Astrocyte of the spinal cord (primary cell): ENCODE data around the gene ARVCF.

Source experiments
- DNase-seq: peaks from one replicate; pipeline ENCODE4 v3.0.0; 2011; ENCODE audit warnings: low read depth, low spot score
- H3K4me3 ChIP-seq: 2 replicates; pipeline ENCODE4 v1.5.1; 2011; ENCODE audit warnings: low read depth, mild to moderate bottlenecking, low read length, moderate library complexity
- CTCF ChIP-seq: IDR thresholded peaks from 2 replicates; pipeline ENCODE4 v1.5.1; 2012; ENCODE audit warnings: low read depth, mild to moderate bottlenecking, low read length, inconsistent platforms
- in situ Hi-C: cut with HindIII; loops from 2 replicates; pipeline ENCODE4 v1.10.0; 2017; ENCODE audit warnings: low sequenced_read_pairs

ARVCF gene

GRCh38 chr22:20026204-20026908 lies 9.7 kb upstream of the ARVCF start:
- in situ Hi-C loops = no loop called here

GRCh38 chr22:20025401-20026203 lies 9.0 kb upstream of the ARVCF start:
- no peak overlapping the region for H3K4me3 ChIP-seq
- no peak for TF ChIP-seq CTCF
- DNase-seq = no peak
- in situ Hi-C loops = no loop called here

More at GRCh38 chr22:20026204-20026908, 9.7 kb upstream of the ARVCF start:
- TF ChIP-seq CTCF = no peak
- DNase-seq = no peak
- no peak overlapping the region for H3K4me3 ChIP-seq

- no peak for TF ChIP-seq CTCF
- DNase-seq = no peak
- in situ Hi-C loops = no loop called here
- H3K4me3 ChIP-seq = no peak overlapping the region
Observed at GRCh38 chr22:20024650-20025397, 8.2 kb upstream of the ARVCF start.

GRCh38 chr22:20024225-20024624 lies 7.6 kb upstream of the ARVCF start:
- H3K4me3 ChIP-seq = no peak overlapping the region
- no peak for TF ChIP-seq CTCF
- no peak for DNase-seq
- in situ Hi-C loops = no loop called here

- in situ Hi-C loops = no loop called here
- no peak for TF ChIP-seq CTCF
- no peak for DNase-seq
- H3K4me3 ChIP-seq = no peak overlapping the region
Observed at GRCh38 chr22:20022978-20023613, 6.5 kb upstream of the ARVCF start.
